Heart left ventricle (tissue), 16 donors: Measurements from ENCODE around the gene SPP2. TPM values are rescaled to one million over a fixed set of nuclear protein-coding genes. Genes with fewer than 3 reads are reported as not detected.
A peak's percentile ranks its signal among the peaks of the same experiment; 100 is the strongest.

ENCODE experiments used
- ATAC-seq, 4 donors: fragments of 200-7000 bp; cut with Tn5 transposase; one replicate each; pipeline ENCODE4 v1.9.1; 2020 to 2022; ENCODE audit warnings: moderate library complexity in 4 of 4, mild to moderate bottlenecking in 3 of 4, moderate number of reproducible peaks in 1 of 4
- DNase-seq, 5 donors: peaks; one replicate each; pipeline ENCODE4 v3.0.0-alpha.2; 2020
- H3K27ac ChIP-seq, 12 donors: fragments of 200-600 bp; sonication (generic) in 4 of 12; one replicate each; pipeline versions ENCODE4 v1.5.0 to v1.8.0; 2016 to 2022; ENCODE audit warnings: mild to moderate bottlenecking in 2 of 12
- H3K27me3 ChIP-seq, 9 donors: fragments of 200-600 bp; sonication (generic) in 2 of 9; one replicate each; pipeline versions ENCODE4 v1.5.1 to v1.8.0; 2016 to 2022; ENCODE audit warnings: mild to moderate bottlenecking in 3 of 9
- H3K36me3 ChIP-seq, 9 donors: fragments of 200-600 bp; sonication (generic) in 2 of 9; one replicate each; pipeline versions ENCODE4 v1.5.0 to v1.8.0; 2018 to 2022; ENCODE audit warnings: mild to moderate bottlenecking in 2 of 9
- H3K4me1 ChIP-seq, 12 donors: fragments of 200-600 bp; sonication (generic) in 4 of 12; one replicate each; pipeline versions ENCODE4 v1.5.0 to v1.8.0; 2016 to 2022; ENCODE audit warnings: mild to moderate bottlenecking in 3 of 12
- H3K4me3 ChIP-seq, 12 donors: fragments of 200-600 bp; sonication (generic) in 4 of 12; one replicate each; pipeline versions ENCODE4 v1.5.0 to v1.8.0; 2017 to 2022; ENCODE audit warnings: mild to moderate bottlenecking in 9 of 12, moderate library complexity in 4 of 12
- H3K9me3 ChIP-seq, 12 donors: fragments of 200-600 bp; sonication (generic) in 4 of 12; one replicate each; pipeline versions ENCODE4 v1.5.0 to v1.8.0; 2016 to 2022; ENCODE audit warnings: mild to moderate bottlenecking in 1 of 12
- POLR2A ChIP-seq, 2 donors: fragments of 450-650 bp; IDR thresholded peaks; one replicate each; pipeline ENCODE4 v1.6.1; 2017; ENCODE audit warnings: antibody characterized with exemption in 2 of 2, mild to moderate bottlenecking in 2 of 2, moderate library complexity in 2 of 2
- WGBS, 4 donors: extraction: QIAGEN DNeasy Blood & Tissue Kit in 2 of 4; methylation state at CpG; one replicate each; pipeline versions ENCODE4 v1.1.5 to v1.1.7; 2013 to 2018; 5-methylcytosine and 5-hydroxymethylcytosine counted together
- intact Hi-C, 10 donors: fragments of 100-400 bp; cut with DNase I; formaldehyde crosslinking; loops; one replicate each; pipeline versions ENCODE4 v1.11.1 to v1.14.2; 2022
- polyA plus RNA-seq, 2 donors: library from polyadenylated mRNA; stranded (reverse); fragments of 200-250 nt; gene quantifications; one replicate each; pipeline ENCODE4 v1.2.3, GENCODE V29; 2013
- total RNA-seq, 9 donors: library from RNA; depleted of rRNA in 2 of 9; stranded (reverse); fragments of >200 nt in 2 of 9; fragmentation: NEBNext Ultra II Directional in 3 of 9; extraction: Animal tissue kit (Norgen Biotek cat#: 25700) in 3 of 9; gene quantifications; one replicate each; pipeline versions ENCODE4 v1.1.0 to v1.2.4, GENCODE V29; 2016 to 2023
- TF ChIP-seq, protein P1 (sequence below), 12 donors: fragments of 200-600 bp; sonication (generic) in 4 of 12; IDR thresholded peaks; one replicate each; pipeline versions ENCODE4 v1.5.0 to v1.8.0; 2018 to 2022; ENCODE audit warnings: antibody characterized with exemption in 12 of 12, mild to moderate bottlenecking in 5 of 12
- donor health status: ischemic (EF 13 %, LVEDD 7.1; RV severe dilation, severe dysfunction).
- donor health status: healthy with polysubstance abuse.
- donor health status: DM: no; HTN: yes; CAD: no.
- donor health status: DM: no; HTN: no; CAD: no.
- donor health status: ischemic (EF 25% LVEDD 6.9; RV normal size, moderate dysfunction).
- donor health status: ischemic (EF 25% LVEDD 5.7; RV mildly dilated, moderate dysfunction).
- donor health status: healthy.
- donor health status: DM: yes; HTN: yes; CAD: no.
- donor health status: ischemic (EF 35%, LVEDD 5.7; RV mildly dilated, moderate dysfunction).
- donor health status: nonischemic (EF 11% LVEDD 7.7; RV severe dilation, severe dysfunction).
- donor health status: DM: yes; HTN: yes; CAD: no.
- donor health status: PGD.
- donor health status: ischemic (EF 29% LVEDD 5.4; RV normal size, mild dysfunction).
- donor health status: nonischemic (EF 23%, LVEDD 6.1; RV moderate dilation, normal function).

SPP2 gene
- total and polyA plus RNA-seq, 11 donors: not detected

DNA sequence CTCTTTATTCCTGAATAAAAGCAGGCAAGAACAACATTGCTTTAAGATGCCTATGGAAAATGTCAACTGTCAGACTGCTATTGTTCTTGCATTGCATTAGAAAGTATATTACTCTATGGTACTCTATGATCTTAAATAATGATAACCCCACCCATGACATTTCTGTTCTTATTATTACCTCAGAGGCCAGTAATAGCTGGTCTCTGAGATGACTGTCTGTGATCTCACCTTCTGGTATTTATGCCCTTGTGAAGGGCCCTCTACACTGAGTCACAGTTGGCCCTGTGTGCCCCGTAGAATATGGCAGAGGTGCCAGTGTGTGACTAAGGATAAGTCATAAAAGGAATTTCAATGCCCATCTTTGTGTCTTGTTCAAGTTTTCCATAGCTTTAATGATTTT is 61.0 kb downstream of the SPP2 start:
- H3K9me3 ChIP-seq: peaks cover 0 to 3% (median 0%) of the 10 kb centered on the region in 12 donors
- no peaks in the 10 kb centered on the region for H3K4me1 ChIP-seq
- intact Hi-C loops: no loop called here
- DNase-seq: no peak
- 55 to 82% (median 78%) methylated on average over 1 of the region's 1 CpG for WGBS, 4 donors
- ATAC-seq: peak in 2 of 4 donors; percentile 43 to 45
- no peaks in the 10 kb centered on the region for H3K36me3 ChIP-seq
- TF ChIP-seq, protein P1, sequence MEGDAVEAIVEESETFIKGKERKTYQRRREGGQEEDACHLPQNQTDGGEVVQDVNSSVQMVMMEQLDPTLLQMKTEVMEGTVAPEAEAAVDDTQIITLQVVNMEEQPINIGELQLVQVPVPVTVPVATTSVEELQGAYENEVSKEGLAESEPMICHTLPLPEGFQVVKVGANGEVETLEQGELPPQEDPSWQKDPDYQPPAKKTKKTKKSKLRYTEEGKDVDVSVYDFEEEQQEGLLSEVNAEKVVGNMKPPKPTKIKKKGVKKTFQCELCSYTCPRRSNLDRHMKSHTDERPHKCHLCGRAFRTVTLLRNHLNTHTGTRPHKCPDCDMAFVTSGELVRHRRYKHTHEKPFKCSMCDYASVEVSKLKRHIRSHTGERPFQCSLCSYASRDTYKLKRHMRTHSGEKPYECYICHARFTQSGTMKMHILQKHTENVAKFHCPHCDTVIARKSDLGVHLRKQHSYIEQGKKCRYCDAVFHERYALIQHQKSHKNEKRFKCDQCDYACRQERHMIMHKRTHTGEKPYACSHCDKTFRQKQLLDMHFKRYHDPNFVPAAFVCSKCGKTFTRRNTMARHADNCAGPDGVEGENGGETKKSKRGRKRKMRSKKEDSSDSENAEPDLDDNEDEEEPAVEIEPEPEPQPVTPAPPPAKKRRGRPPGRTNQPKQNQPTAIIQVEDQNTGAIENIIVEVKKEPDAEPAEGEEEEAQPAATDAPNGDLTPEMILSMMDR (IDR thresholded peaks at IDR 0.05): no peak
- no peak for TF ChIP-seq POLR2A (IDR thresholded peaks at IDR 0.05)
- H3K27me3 ChIP-seq: peaks cover 0 to 10% (median 0%) of the 10 kb centered on the region in 9 donors
- H3K4me3 ChIP-seq: no peak overlapping the region
- no peak overlapping the region for H3K27ac ChIP-seq

DNA sequence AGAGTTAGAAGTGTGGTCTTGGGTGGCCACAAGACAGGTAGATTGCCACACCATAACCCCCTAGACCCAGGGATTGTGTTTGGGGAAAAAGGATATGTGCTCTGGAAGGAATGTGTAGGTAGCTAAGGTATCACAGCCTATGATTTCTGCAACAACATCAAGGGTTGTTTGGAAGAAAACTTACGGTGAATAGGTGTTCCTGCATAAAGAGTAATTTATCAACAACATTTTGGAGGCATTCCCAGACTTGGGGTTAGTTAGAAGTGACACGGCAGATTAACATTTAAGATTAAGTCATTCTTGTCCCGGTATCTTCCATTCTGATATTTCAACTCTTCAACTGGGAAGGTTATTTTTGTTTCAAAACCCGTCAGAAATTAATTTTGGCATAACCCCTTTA is 65.5 kb downstream of the SPP2 start:
- no peaks in the 10 kb centered on the region for H3K4me1 ChIP-seq
- no peak for DNase-seq
- intact Hi-C loops: no loop called here
- peaks cover 0 to 17% (median 0%) of the 10 kb centered on the region in 9 donors for H3K27me3 ChIP-seq
- no peak for TF ChIP-seq POLR2A (IDR thresholded peaks at IDR 0.05)
- TF ChIP-seq, protein P1 (IDR thresholded peaks at IDR 0.05): no peak
- 65 to 71% (median 68%) methylated on average over 4 of the region's 4 CpGs for WGBS, 4 donors
- H3K4me3 ChIP-seq: no peak overlapping the region
- H3K27ac ChIP-seq: no peak overlapping the region
- ATAC-seq: no peak
- H3K9me3 ChIP-seq: peaks cover 0 to 5% (median 0%) of the 10 kb centered on the region in 12 donors
- H3K36me3 ChIP-seq: no peaks in the 10 kb centered on the region

DNA sequence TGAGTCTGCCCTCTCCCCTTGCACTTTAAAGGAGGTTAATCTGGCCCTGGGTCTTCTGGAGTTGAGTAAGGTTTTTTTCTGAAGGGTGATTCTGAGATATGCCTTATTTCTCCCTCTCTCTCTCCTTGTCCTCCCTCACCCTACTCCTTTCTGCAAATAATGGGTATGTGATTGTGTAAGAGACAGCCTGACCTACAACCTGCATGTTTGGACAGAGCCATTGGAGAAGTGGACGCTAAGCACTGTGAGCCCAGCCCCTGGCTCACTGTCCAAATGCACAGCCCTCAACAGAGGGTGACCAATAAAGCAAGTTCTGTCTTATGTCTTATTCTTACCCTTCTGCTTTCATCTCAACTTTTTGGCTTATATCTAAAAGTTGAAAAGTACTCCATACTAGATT is 71.5 kb downstream of the SPP2 start:
- no peaks in the 10 kb centered on the region for H3K36me3 ChIP-seq
- TF ChIP-seq POLR2A (IDR thresholded peaks at IDR 0.05): no peak
- TF ChIP-seq, protein P1 (IDR thresholded peaks at IDR 0.05): no peak
- WGBS, 4 donors: 80 to 85% (median 82%) methylated on average over 1 of the region's 1 CpG
- peaks cover 0 to 5% (median 0%) of the 10 kb centered on the region in 12 donors for H3K9me3 ChIP-seq
- ATAC-seq (no peak), DNase-seq (no peak)
- no peaks in the 10 kb centered on the region for H3K4me1 ChIP-seq
- no peak overlapping the region for H3K4me3 ChIP-seq
- intact Hi-C loops: no loop called here
- no peak overlapping the region for H3K27ac ChIP-seq
- H3K27me3 ChIP-seq: peaks cover 0 to 8% (median 0%) of the 10 kb centered on the region in 9 donors

DNA sequence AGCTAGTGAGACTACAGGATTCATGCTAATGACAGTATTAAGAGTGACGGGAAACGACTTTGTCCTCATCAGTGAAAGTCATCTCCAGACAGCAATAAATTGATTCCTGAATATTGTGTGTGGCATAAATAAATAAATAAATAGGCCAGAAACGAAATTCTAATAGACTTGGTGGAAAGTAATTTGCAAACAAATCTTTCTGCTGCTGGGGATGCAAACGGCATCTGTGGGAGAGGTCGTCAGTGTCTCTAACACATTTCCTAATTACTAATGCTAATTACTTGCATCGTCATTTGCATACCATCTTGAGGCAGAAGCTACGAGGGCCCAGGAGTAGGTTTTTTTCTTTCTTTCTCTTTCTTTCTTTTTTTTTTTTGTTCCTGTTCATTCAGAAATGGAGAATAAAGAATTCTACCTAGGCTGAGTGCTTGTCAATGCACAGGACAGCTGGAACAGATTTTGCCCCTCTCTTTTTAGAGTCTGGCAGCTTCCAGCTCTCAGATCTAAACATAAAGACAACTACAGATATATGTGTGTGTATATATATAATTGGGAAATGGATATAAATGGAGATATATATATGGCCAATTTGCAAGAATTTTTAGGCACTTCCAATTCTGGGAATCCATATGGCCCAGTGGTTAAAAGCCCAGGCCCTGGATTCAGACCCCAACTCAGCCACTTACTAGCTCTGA is 75.1 kb downstream of the SPP2 start:
- TF ChIP-seq, protein P1 (IDR thresholded peaks at IDR 0.05): no peak
- TF ChIP-seq POLR2A (IDR thresholded peaks at IDR 0.05): no peak
- H3K9me3 ChIP-seq: no peaks in the 10 kb centered on the region

More for the DNA sequence above, 75.1 kb downstream of the SPP2 start:
- WGBS, 4 donors: 48 to 57% (median 53%) methylated on average over 7 of the region's 7 CpGs
- Histone ChIP-seq H3K27me3 (peaks cover 0 to 15% (median 0%) of the 10 kb centered on the region in 9 donors), H3K4me1 (no peaks in the 10 kb centered on the region), H3K36me3 (no peaks in the 10 kb centered on the region), H3K27ac (no peak overlapping the region), H3K4me3 (no peak overlapping the region)
- ATAC-seq (no peak), DNase-seq (no peak)
- intact Hi-C loops: no loop called here
